HepG2 (cell line): ENCODE data around the gene LHX1. TPM values are rescaled to one million over a fixed set of nuclear protein-coding genes. Genes with fewer than 3 reads are reported as not detected.

Experiments used
- ATAC-seq: fragments of 200-7000 bp; cut with Tn5 transposase; 3 replicates; pipeline ENCODE4 v1.9.1; 2020; ENCODE audit warnings: mild to moderate bottlenecking, moderate library complexity
- BruUV-seq: library from RNA; stranded (reverse); fragments of 400-500 nt; replicated peaks from 2 replicates; lab custom pipeline; 2021; lab: Mats Ljungman, UMichigan
- CTCF ChIA-PET: fragments of 300-600 bp; formaldehyde crosslinking; extraction: SDS; loops from one replicate; lab custom pipeline; 2021; ENCODE audit warnings: low total read pairs, inconsistent platforms, low intra/inter-chr PET ratio; lab: Yijun Ruan, JAX
- POLR2A ChIA-PET: fragments of 350-600 bp; sonication (Branson Sonifier 250); formaldehyde crosslinking; loops from one replicate; lab custom pipeline; 2020; ENCODE audit warnings: antibody characterized with exemption, inconsistent platforms; lab: Yijun Ruan, JAX
- DNase-seq: peaks from one replicate; pipeline ENCODE4 v3.0.0-alpha.2; 2015; ENCODE audit warnings: low spot score
- FAIRE-seq: peaks from 3 replicates; lab custom pipeline; 2011; peaks lifted over from hg19 to GRCh38; lab: Jason Lieb, UNC
- H2AFZ ChIP-seq: one replicate; pipeline ENCODE4 v1.6.1; 2011; ENCODE audit warnings: low read length, inconsistent platforms
- H3K27ac ChIP-seq: fragments of 300-600 bp; 3 replicates; pipeline ENCODE4 v1.8.0; 2011; ENCODE audit warnings: mixed run types, mild to moderate bottlenecking, mixed read lengths, low read length, inconsistent platforms; ENCODE audit not compliant: insufficient read depth; ENCODE audit errors: extremely low read length
- H3K27me3 ChIP-seq, 2 experiments: fragments of 200-600 bp in 1 of 2; 2 replicates in 1 of 2; 3 replicates in 1 of 2; pipeline versions ENCODE4 v1.6.0 to v1.8.0; 2011; ENCODE audit warnings: low read length in 2 of 2, mild to moderate bottlenecking in 2 of 2, moderate library complexity in 2 of 2, inconsistent platforms in 1 of 2; ENCODE audit not compliant: insufficient read depth in 2 of 2, control insufficient read depth in 1 of 2
- H3K36me3 ChIP-seq, 2 experiments: fragments of 200-600 bp in 1 of 2; replicated peaks in 1 of 2; 2 replicates in 1 of 2; 3 replicates in 1 of 2; pipeline versions ENCODE4 v1.5.1 to v1.8.0; 2011; ENCODE audit warnings: low read length in 2 of 2, inconsistent platforms in 1 of 2; ENCODE audit not compliant: insufficient read depth in 2 of 2, control insufficient read depth in 1 of 2
- H3K4me1 ChIP-seq: 2 replicates; pipeline ENCODE4 v1.5.1; 2012; ENCODE audit warnings: low read length, inconsistent platforms; ENCODE audit not compliant: insufficient read depth
- H3K4me2 ChIP-seq: 2 replicates; pipeline ENCODE4 v1.6.0; 2011; ENCODE audit warnings: low read depth, low read length, inconsistent platforms
- H3K4me3 ChIP-seq, 3 experiments: fragments of 200-600 bp in 1 of 3; sonication (generic), shearing (Covaris generic) in 1 of 3; replicated peaks in 1 of 3; 2 replicates each; pipeline ENCODE4 v1.5.1; 2011 to 2016; ENCODE audit warnings: low read length in 3 of 3, inconsistent platforms in 2 of 3, low read depth in 2 of 3, mild to moderate bottlenecking in 2 of 3, control low read depth in 1 of 3, mixed read lengths in 1 of 3; ENCODE audit not compliant: insufficient read depth in 1 of 3
- H3K79me2 ChIP-seq: one replicate; pipeline ENCODE4 v1.6.1; 2011; ENCODE audit warnings: low read length, inconsistent platforms; ENCODE audit not compliant: insufficient read depth
- H3K9ac ChIP-seq: 2 replicates; pipeline ENCODE4 v1.6.0; 2011; ENCODE audit warnings: mild to moderate bottlenecking, low read depth, low read length, inconsistent platforms; ENCODE audit not compliant: insufficient read depth
- H3K9me3 ChIP-seq: 2 replicates; pipeline ENCODE4 v1.5.1; 2012; ENCODE audit warnings: mild to moderate bottlenecking, low read length
- H4K20me1 ChIP-seq: 2 replicates; pipeline ENCODE4 v1.6.0; 2011; ENCODE audit warnings: inconsistent platforms, mild to moderate bottlenecking, low read length, moderate library complexity; ENCODE audit not compliant: insufficient read depth
- ATAD3A ChIP-seq: sonication (generic); formaldehyde crosslinking; IDR thresholded peaks from 2 replicates; pipeline ENCODE4 v1.4.0; 2020; ENCODE audit warnings: missing genetic modification reagents
- HDAC6 ChIP-seq: fragments of 200-600 bp; sonication (generic); IDR thresholded peaks from 2 replicates; pipeline ENCODE4 v1.7.0; 2017; ENCODE audit warnings: mild to moderate bottlenecking, antibody characterized with exemption, low read length, low read depth
- PTBP1 ChIP-seq: fragments of 200-400 bp; formaldehyde crosslinking; IDR thresholded peaks from 2 replicates; pipeline ENCODE4 v1.6.1; 2018; ENCODE audit warnings: low read length, low read depth; ENCODE audit not compliant: poor library complexity, severe bottlenecking
- RFX3 ChIP-seq: IDR thresholded peaks from 2 replicates; pipeline ENCODE4 v1.6.1; 2016; ENCODE audit warnings: missing biosample characterization, missing genetic modification reagents
- SATB2 ChIP-seq: sonication (generic); formaldehyde crosslinking; IDR thresholded peaks from 2 replicates; pipeline ENCODE4 v1.5.0; 2020; ENCODE audit warnings: missing genetic modification reagents
- SP2 ChIP-seq: sonication (generic); formaldehyde crosslinking; IDR thresholded peaks from 2 replicates; pipeline ENCODE4 v1.5.1; 2020; ENCODE audit warnings: mild to moderate bottlenecking, missing genetic modification reagents
- TRAFD1 ChIP-seq: sonication (generic); formaldehyde crosslinking; IDR thresholded peaks from 2 replicates; pipeline ENCODE4 v1.5.1; 2020; ENCODE audit warnings: missing genetic modification reagents, mild to moderate bottlenecking, borderline replicate concordance
- ZNF12 ChIP-seq: sonication (generic); formaldehyde crosslinking; IDR thresholded peaks from 2 replicates; pipeline ENCODE4 v1.5.0; 2020; ENCODE audit warnings: missing genetic modification reagents
- ZNF251 ChIP-seq: sonication (generic); formaldehyde crosslinking; IDR thresholded peaks from 2 replicates; pipeline ENCODE4 v1.9.0; 2021; ENCODE audit warnings: mild to moderate bottlenecking, missing genetic modification reagents
- ZNF343 ChIP-seq: sonication (generic); formaldehyde crosslinking; IDR thresholded peaks from 2 replicates; pipeline ENCODE4 v1.4.0; 2020; ENCODE audit warnings: mild to moderate bottlenecking, missing genetic modification reagents
- ZNF569 ChIP-seq: sonication (generic); formaldehyde crosslinking; IDR thresholded peaks from 2 replicates; pipeline ENCODE4 v1.5.0; 2020; ENCODE audit warnings: mild to moderate bottlenecking, missing genetic modification reagents, moderate library complexity, borderline replicate concordance
- ZNF674 ChIP-seq: sonication (generic); formaldehyde crosslinking; IDR thresholded peaks from 2 replicates; pipeline ENCODE4 v1.5.0; 2020; ENCODE audit warnings: low read depth, mild to moderate bottlenecking, missing genetic modification reagents
- ZNF703 ChIP-seq: sonication (generic); formaldehyde crosslinking; IDR thresholded peaks from 2 replicates; pipeline ENCODE4 v1.5.1; 2020; ENCODE audit warnings: missing genetic modification reagents, mild to moderate bottlenecking, moderate library complexity, borderline replicate concordance
- ZNF841 ChIP-seq: sonication (generic); formaldehyde crosslinking; IDR thresholded peaks from 2 replicates; pipeline ENCODE4 v1.8.1; 2023; ENCODE audit warnings: missing genetic modification reagents, borderline replicate concordance
- ZSCAN30 ChIP-seq: sonication (generic); formaldehyde crosslinking; IDR thresholded peaks from 2 replicates; pipeline ENCODE4 v1.5.0; 2020; ENCODE audit warnings: mild to moderate bottlenecking, missing genetic modification reagents
- ZSCAN31 ChIP-seq: sonication (generic); formaldehyde crosslinking; IDR thresholded peaks from 2 replicates; pipeline ENCODE4 v1.5.0; 2020; ENCODE audit warnings: low read depth, mild to moderate bottlenecking, missing genetic modification reagents
- WGBS: methylation state at CpG from one replicate; pipeline ENCODE4 v1.1.6; 2017; ENCODE audit warnings: low lambda C conversion rate; 5-methylcytosine and 5-hydroxymethylcytosine counted together
- in situ Hi-C: cut with HindIII; loops from 2 replicates; pipeline ENCODE4 v1.10.0; 2017; ENCODE audit warnings: low pct_unique_long_range_greater_than_20kb; ENCODE audit not compliant: extremely low pct_ligation_motif_present
- intact Hi-C: fragments of 100-400 bp; cut with micrococcal nuclease; formaldehyde crosslinking; loops from one replicate; pipeline ENCODE4 v1.10.0; 2022; ENCODE audit not compliant: unreplicated experiment
- polyA plus RNA-seq, 8 experiments: library from polyadenylated mRNA; depleted of rRNA in 3 of 8; stranded (reverse) in 7 of 8; unstranded in 1 of 8; fragments of >200 nt; fragmentation: Illumina TruSeq in 4 of 8; extraction: Trizol in 4 of 8; gene quantifications; 2 replicates each; pipeline versions ENCODE4 v1.2.1 to v1.2.3, GENCODE V29; 2011 to 2016; ENCODE audit warnings: low read depth in 4 of 8, missing spikeins in 1 of 8, mixed read lengths in 1 of 8; ENCODE audit not compliant: insufficient read depth in 1 of 8
- total RNA-seq, 5 experiments: library from RNA; depleted of rRNA; stranded (reverse); fragments of >200 nt; fragmentation: Illumina TruSeq; extraction: Trizol; gene quantifications; 2 replicates each; pipeline ENCODE4 v1.2.3, GENCODE V29; 2016; ENCODE audit warnings: low read depth in 1 of 5
- TF ChIP-seq, protein P1 (sequence below): sonication (generic); formaldehyde crosslinking; IDR thresholded peaks from 2 replicates; pipeline ENCODE4 v1.5.1; 2020; ENCODE audit warnings: mild to moderate bottlenecking, missing genetic modification reagents, moderate library complexity

Gene LHX1
- total and polyA plus RNA-seq, 2 of the 13 experiments (the other 11 are each of a cell fraction or from before 2014, with no cell fraction given), result not detected

DNA sequence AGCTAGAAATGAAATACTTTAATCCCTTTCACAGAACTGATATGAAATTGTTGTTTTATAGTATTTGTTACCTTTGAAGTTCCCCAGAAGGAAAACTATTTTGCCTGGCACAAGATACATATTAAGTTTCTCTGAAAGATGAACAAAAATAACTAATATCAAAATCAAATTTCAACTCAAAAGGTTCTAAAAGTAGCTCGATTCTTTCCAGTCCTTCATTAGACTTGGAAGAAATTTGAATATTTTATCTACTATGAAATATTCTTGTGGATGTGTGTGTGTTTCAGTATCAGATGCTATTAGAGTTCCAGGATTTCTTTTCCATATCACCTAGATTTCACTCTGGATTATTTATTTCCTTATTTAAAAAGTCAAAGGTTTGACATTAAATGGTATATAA, 7.9 kb downstream of the LHX1 start:
- H3K4me3 ChIP-seq, result no peak overlapping the region

GRCh38 chr17:36945959-36946725, 8.9 kb downstream of the LHX1 start:
- POLR2A ChIA-PET, result no interaction called here
- peaks cover 2 to 51% of the 10 kb centered on the region in 2 experiments; a peak in 4 of 5 replicates for H3K27me3 ChIP-seq

More for the DNA sequence above, 7.9 kb downstream of the LHX1 start:
- 0% methylated on average over 1 of the region's 1 CpG for WGBS
- Histone ChIP-seq H3K27ac (no peak overlapping the region), H3K4me2 (no peak overlapping the region), H3K36me3 (no peaks in the 10 kb centered on the region), H3K27me3 (peaks cover 5 to 61% of the 10 kb centered on the region in 2 experiments), H3K79me2 (peaks cover 9% of the 10 kb centered on the region), H2AFZ (no peak overlapping the region), H3K4me1 (peaks cover 19% of the 10 kb centered on the region)
- no peak for DNase-seq
- no peak for TF ChIP-seq RFX3
- no peak for TF ChIP-seq ZNF703 (CRISPR knock-in tag)
- no peak for TF ChIP-seq ATAD3A (CRISPR knock-in tag)
- no peak for TF ChIP-seq ZNF251 (CRISPR knock-in tag)
- TF ChIP-seq HDAC6, result no peak
- TF ChIP-seq ZSCAN31, result no peak
- TF ChIP-seq PTBP1, result no peak
- TF ChIP-seq ZNF12, result no peak
- no peak for TF ChIP-seq SATB2
- TF ChIP-seq ZNF841 (CRISPR knock-in tag), result no peak
- TF ChIP-seq ZNF569 (CRISPR knock-in tag), result no peak
- no peak for TF ChIP-seq ZNF674 (CRISPR knock-in tag)
- TF ChIP-seq, all 625 proteins: peak for 0
- in situ Hi-C loops, result no loop called here
- ChIA-PET CTCF (no interaction called here), POLR2A (no interaction called here)
- Histone ChIP-seq H3K9me3 (no peaks in the 10 kb centered on the region), H3K9ac (no peak overlapping the region), H4K20me1 (no peaks in the 10 kb centered on the region)
- FAIRE-seq, result no peak
- BruUV-seq, result no TSS peak
- intact Hi-C loops, result no loop called here
- ATAC-seq, result no peak

More at GRCh38 chr17:36945959-36946725, 8.9 kb downstream of the LHX1 start:
- BruUV-seq, result no TSS peak
- Histone ChIP-seq H3K79me2 (peaks cover 16% of the 10 kb centered on the region), H3K27ac (no peak overlapping the region), H4K20me1 (no peaks in the 10 kb centered on the region; the same call in 1 of the 2 replicates), H3K9ac (no peak overlapping the region)
- in situ Hi-C loops, result no loop called here
- no peak for FAIRE-seq
- 64% methylated on average over 15 of the region's 30 CpGs for WGBS
- no peak for ATAC-seq
- no peak for DNase-seq
- TF ChIP-seq SP2 (CRISPR knock-in tag) (no peak), TRAFD1 (no peak), ZNF343 (no peak), ZSCAN30 (CRISPR knock-in tag) (no peak)
- TF ChIP-seq, protein P1, sequence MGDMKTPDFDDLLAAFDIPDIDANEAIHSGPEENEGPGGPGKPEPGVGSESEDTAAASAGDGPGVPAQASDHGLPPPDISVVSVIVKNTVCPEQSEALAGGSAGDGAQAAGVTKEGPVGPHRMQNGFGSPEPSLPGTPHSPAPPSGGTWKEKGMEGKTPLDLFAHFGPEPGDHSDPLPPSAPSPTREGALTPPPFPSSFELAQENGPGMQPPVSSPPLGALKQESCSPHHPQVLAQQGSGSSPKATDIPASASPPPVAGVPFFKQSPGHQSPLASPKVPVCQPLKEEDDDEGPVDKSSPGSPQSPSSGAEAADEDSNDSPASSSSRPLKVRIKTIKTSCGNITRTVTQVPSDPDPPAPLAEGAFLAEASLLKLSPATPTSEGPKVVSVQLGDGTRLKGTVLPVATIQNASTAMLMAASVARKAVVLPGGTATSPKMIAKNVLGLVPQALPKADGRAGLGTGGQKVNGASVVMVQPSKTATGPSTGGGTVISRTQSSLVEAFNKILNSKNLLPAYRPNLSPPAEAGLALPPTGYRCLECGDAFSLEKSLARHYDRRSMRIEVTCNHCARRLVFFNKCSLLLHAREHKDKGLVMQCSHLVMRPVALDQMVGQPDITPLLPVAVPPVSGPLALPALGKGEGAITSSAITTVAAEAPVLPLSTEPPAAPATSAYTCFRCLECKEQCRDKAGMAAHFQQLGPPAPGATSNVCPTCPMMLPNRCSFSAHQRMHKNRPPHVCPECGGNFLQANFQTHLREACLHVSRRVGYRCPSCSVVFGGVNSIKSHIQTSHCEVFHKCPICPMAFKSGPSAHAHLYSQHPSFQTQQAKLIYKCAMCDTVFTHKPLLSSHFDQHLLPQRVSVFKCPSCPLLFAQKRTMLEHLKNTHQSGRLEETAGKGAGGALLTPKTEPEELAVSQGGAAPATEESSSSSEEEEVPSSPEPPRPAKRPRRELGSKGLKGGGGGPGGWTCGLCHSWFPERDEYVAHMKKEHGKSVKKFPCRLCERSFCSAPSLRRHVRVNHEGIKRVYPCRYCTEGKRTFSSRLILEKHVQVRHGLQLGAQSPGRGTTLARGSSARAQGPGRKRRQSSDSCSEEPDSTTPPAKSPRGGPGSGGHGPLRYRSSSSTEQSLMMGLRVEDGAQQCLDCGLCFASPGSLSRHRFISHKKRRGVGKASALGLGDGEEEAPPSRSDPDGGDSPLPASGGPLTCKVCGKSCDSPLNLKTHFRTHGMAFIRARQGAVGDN (CRISPR knock-in tag), result 0 out of 2 replicates have a peak, but pooled peaks have one; percentile 20
- TF ChIP-seq, all 625 proteins: peak for 1
- Histone ChIP-seq H3K4me3 (no peak overlapping the region; a peak in 1 of 6 replicates), H3K9me3 (no peaks in the 10 kb centered on the region), H3K4me1 (peaks cover 29% of the 10 kb centered on the region), H3K36me3 (no peaks in the 10 kb centered on the region), H3K4me2 (no peak overlapping the region), H2AFZ (no peak overlapping the region)
- intact Hi-C loops, result no loop called here
- CTCF ChIA-PET, result no interaction called here
